Body of pancreas (tissue), 4 donors: ENCODE measurements around the gene PRPS1L1. TPM values are rescaled to one million over a fixed set of nuclear protein-coding genes. Genes with fewer than 3 reads are reported as not detected.

Experiments used
- ATAC-seq: fragments of 150-250 bp; one replicate; pipeline ENCODE4 v1.9.1; 2016
- DNase-seq, 4 donors: peaks; one replicate each; pipeline ENCODE4 v3.0.0-alpha.2; 2019
- H3K27ac ChIP-seq, 4 donors: fragments of 200-600 bp; sonication (generic); 1 replicate in 3 of 4; 2 replicates in 1 of 4; pipeline versions ENCODE4 v1.5.1 to v1.6.1; 2016 to 2019; ENCODE audit warnings: mild to moderate bottlenecking in 1 of 4, mixed read lengths in 1 of 4, moderate library complexity in 1 of 4
- H3K27me3 ChIP-seq, 2 donors: fragments of 200-600 bp; sonication (generic); one replicate each; pipeline ENCODE4 v1.6.0; 2016; ENCODE audit warnings: mild to moderate bottlenecking in 1 of 2
- H3K36me3 ChIP-seq, 2 donors: fragments of 200-600 bp; sonication (generic); replicated peaks in 1 of 2; 2 replicates each; pipeline ENCODE4 v1.5.1; 2016; ENCODE audit warnings: low read depth in 2 of 2; ENCODE audit not compliant: insufficient read depth in 1 of 2
- H3K4me1 ChIP-seq: fragments of 200-600 bp; sonication (generic); one replicate; pipeline ENCODE4 v1.6.0; 2016
- H3K4me3 ChIP-seq, 2 donors: fragments of 200-600 bp; sonication (generic); 1 replicate in 1 of 2; 2 replicates in 1 of 2; pipeline ENCODE4 v1.5.1; 2016 to 2019
- H3K9me3 ChIP-seq, 3 donors: fragments of 200-600 bp; sonication (generic); 1 replicate in 2 of 3; 2 replicates in 1 of 3; pipeline ENCODE4 v1.5.1; 2016
- POLR2A ChIP-seq, 3 donors: fragments of 450-650 bp; IDR thresholded peaks; one replicate each; pipeline ENCODE4 v1.6.1; 2016; ENCODE audit warnings: antibody characterized with exemption in 3 of 3, mild to moderate bottlenecking in 2 of 3
- WGBS, 2 donors: methylation state at CpG; one replicate each; pipeline ENCODE4 v1.1.5; 2017; 5-methylcytosine and 5-hydroxymethylcytosine counted together
- intact Hi-C: fragments of 100-400 bp; cut with DNase I; formaldehyde crosslinking; loops from one replicate; pipeline ENCODE4 v1.15.1; 2023
- total RNA-seq, 2 donors: library from RNA; depleted of rRNA; stranded (reverse); fragments of >200 nt; gene quantifications; one replicate each; pipeline ENCODE4 v1.1.0, GENCODE V29; 2016
- TF ChIP-seq, protein P1 (sequence below), 7 experiments: fragments of 450-650 bp in 4 of 7; fragments of 200-600 bp in 3 of 7; sonication (generic) in 3 of 7; IDR thresholded peaks; one replicate each; pipeline ENCODE4 v1.5.1; 2016 to 2019; ENCODE audit warnings: antibody characterized with exemption in 7 of 7

The PRPS1L1 gene
- total RNA-seq, 2 donors from 2014 or later: not detected

DNA sequence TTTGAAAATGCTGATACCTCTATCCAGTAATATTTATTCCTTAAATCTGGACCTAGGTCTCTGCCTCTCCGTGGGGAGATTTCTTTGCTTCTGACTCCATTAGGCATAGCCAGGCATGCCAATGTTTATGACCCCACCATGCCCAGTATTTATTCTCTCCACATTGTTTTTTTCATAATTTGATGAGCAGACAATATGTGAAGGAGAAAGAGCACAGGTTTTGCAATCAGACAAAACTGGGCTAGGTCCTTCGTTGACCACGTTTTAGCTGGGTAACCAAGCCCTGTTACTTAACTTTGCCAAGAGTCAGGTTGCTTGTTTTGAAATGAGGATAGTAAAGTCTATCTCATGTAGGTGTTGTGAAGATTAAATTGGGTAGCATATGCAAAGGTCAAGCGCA lies 21.6 kb upstream of the PRPS1L1 start:
- no peaks in the 10 kb centered on the region for H3K4me1 ChIP-seq
- H3K27ac ChIP-seq: no peak overlapping the region
- TF ChIP-seq POLR2A (IDR thresholded peaks at IDR 0.05): no peak
- TF ChIP-seq, protein P1, sequence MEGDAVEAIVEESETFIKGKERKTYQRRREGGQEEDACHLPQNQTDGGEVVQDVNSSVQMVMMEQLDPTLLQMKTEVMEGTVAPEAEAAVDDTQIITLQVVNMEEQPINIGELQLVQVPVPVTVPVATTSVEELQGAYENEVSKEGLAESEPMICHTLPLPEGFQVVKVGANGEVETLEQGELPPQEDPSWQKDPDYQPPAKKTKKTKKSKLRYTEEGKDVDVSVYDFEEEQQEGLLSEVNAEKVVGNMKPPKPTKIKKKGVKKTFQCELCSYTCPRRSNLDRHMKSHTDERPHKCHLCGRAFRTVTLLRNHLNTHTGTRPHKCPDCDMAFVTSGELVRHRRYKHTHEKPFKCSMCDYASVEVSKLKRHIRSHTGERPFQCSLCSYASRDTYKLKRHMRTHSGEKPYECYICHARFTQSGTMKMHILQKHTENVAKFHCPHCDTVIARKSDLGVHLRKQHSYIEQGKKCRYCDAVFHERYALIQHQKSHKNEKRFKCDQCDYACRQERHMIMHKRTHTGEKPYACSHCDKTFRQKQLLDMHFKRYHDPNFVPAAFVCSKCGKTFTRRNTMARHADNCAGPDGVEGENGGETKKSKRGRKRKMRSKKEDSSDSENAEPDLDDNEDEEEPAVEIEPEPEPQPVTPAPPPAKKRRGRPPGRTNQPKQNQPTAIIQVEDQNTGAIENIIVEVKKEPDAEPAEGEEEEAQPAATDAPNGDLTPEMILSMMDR (IDR thresholded peaks at IDR 0.05): no peak
- intact Hi-C loops: no loop called here
- no peaks in the 10 kb centered on the region for H3K9me3 ChIP-seq
- ATAC-seq (no peak), DNase-seq (no peak)
- no peaks in the 10 kb centered on the region for H3K36me3 ChIP-seq
- WGBS, 2 donors: 69 to 71% methylated on average over 4 of the region's 4 CpGs
- no peak overlapping the region for H3K4me3 ChIP-seq
- no peaks in the 10 kb centered on the region for H3K27me3 ChIP-seq

DNA sequence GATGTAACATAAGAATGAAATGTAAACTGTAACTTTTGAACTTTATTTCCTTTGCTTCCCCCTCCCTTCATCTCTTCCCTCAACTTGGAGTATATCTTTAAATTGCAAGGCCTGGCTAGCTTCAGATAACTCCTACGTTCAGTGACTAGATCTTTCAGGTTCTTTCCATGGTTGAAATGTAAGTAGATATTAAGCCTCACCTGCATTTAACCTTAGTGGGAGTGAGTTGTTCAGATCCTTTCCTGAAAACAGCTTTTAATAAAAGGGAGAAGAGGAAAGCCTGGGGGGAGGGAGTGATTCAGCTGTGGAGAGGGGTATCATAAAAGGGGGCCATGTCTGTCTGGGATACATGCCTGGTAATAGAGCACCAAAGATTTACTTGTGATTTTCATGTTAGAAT lies 19.0 kb upstream of the PRPS1L1 start:
- intact Hi-C loops: no loop called here
- DNase-seq: no peak
- no peak overlapping the region for H3K4me3 ChIP-seq
- no peak for ATAC-seq
- no peaks in the 10 kb centered on the region for H3K9me3 ChIP-seq
- H3K36me3 ChIP-seq: no peaks in the 10 kb centered on the region
- no peaks in the 10 kb centered on the region for H3K27me3 ChIP-seq
- no peak overlapping the region for H3K27ac ChIP-seq
- 45 to 52% methylated on average over 1 of the region's 1 CpG for WGBS, 2 donors
- no peak for TF ChIP-seq POLR2A (IDR thresholded peaks at IDR 0.05)
- TF ChIP-seq, protein P1 (IDR thresholded peaks at IDR 0.05): no peak
- H3K4me1 ChIP-seq: no peaks in the 10 kb centered on the region

DNA sequence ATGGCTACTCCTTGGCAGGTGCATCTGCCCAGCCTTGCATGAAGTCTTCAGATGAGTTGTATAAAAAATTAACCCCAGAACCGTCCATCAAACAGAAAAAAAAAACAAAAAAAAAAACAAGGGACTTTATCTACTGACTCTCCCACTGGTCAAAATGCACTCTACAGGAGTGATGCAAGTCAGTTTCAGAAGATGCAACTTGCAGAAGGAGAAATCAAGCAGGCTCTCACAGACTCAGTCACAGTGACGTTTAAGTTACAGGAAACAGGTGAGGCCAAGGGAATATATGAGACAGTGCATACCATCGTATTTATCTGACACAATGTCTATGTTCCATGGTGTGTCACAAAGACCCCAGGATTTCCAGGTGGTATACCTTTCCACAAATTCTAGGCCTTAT lies 17.5 kb upstream of the PRPS1L1 start:
- Histone ChIP-seq H3K27me3 (no peaks in the 10 kb centered on the region), H3K9me3 (no peaks in the 10 kb centered on the region), H3K4me1 (no peaks in the 10 kb centered on the region), H3K27ac (no peak overlapping the region), H3K36me3 (no peaks in the 10 kb centered on the region), H3K4me3 (no peak overlapping the region)
- TF ChIP-seq, protein P1 (IDR thresholded peaks at IDR 0.05): no peak
- no peak for TF ChIP-seq POLR2A (IDR thresholded peaks at IDR 0.05)
- intact Hi-C loops: no loop called here
- DNase-seq (no peak), ATAC-seq (no peak)
- 48 to 61% methylated on average over 3 of the region's 3 CpGs for whole genome bisulfite sequencing, 2 donors

DNA sequence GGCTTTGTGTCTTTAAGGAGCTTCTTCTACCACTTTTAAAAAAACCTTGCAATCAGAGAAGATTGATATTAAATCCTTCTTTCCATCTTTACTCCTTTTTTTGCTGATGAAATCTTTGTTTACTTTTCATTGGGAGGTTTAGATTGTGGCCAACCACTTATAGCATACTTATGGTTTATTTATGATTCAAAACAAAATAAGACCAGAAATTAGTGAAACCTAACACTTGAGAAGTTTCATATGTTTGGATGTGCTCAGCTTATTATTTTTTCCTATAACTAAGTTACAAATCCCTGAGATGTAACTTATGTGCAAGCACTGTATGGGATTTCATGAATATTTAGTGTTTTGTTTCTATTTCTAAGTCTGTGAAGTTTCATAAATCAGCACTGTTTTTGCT lies 13.5 kb upstream of the PRPS1L1 start:
- intact Hi-C loops: no loop called here
- Histone ChIP-seq H3K36me3 (no peaks in the 10 kb centered on the region), H3K27ac (no peak overlapping the region), H3K4me3 (no peak overlapping the region), H3K4me1 (no peaks in the 10 kb centered on the region), H3K27me3 (no peaks in the 10 kb centered on the region), H3K9me3 (no peaks in the 10 kb centered on the region)
- TF ChIP-seq, protein P1 (IDR thresholded peaks at IDR 0.05): no peak
- no peak for TF ChIP-seq POLR2A (IDR thresholded peaks at IDR 0.05)
- ATAC-seq: no peak
- no peak for DNase-seq

DNA sequence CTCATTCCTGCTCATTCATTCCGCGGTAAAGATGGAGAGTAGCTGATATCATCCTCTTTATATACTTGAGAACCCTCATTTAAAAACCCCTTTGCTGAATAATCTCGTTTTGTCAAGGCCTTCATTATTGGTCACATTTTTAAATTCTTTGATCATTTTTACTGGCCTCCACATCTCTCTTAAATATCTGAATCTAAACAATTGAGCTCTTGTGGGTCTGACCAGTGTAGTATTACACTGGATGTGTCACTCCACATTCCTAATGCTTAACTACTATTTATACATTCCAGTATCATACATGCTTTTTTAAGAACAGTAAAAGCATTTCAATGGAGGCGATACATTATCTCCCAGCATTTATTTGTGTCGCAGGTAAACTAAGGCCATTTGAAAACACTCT lies 12.6 kb upstream of the PRPS1L1 start:
- no peak for TF ChIP-seq POLR2A (IDR thresholded peaks at IDR 0.05)
- TF ChIP-seq, protein P1 (IDR thresholded peaks at IDR 0.05): no peak
- intact Hi-C loops: no loop called here
- 48 to 55% methylated on average over 5 of the region's 5 CpGs for WGBS, 2 donors
- H3K36me3 ChIP-seq: no peaks in the 10 kb centered on the region
- H3K4me1 ChIP-seq: no peaks in the 10 kb centered on the region
- ATAC-seq (no peak), DNase-seq (no peak)
- no peaks in the 10 kb centered on the region for H3K9me3 ChIP-seq
- H3K27me3 ChIP-seq: no peaks in the 10 kb centered on the region
- H3K4me3 ChIP-seq: no peak overlapping the region
- no peak overlapping the region for H3K27ac ChIP-seq
